NCI-H1048 (cell line): ENCODE data around the gene METTL14.

ENCODE experiments used
- DNase-seq: peaks from one replicate; lab custom pipeline; 2025; lab: John Stamatoyannopoulos, UW

Gene METTL14

GRCh38 chr4:118759481-118759880, 74.3 kb downstream of the METTL14 start:
- no peak for DNase-seq

DNA sequence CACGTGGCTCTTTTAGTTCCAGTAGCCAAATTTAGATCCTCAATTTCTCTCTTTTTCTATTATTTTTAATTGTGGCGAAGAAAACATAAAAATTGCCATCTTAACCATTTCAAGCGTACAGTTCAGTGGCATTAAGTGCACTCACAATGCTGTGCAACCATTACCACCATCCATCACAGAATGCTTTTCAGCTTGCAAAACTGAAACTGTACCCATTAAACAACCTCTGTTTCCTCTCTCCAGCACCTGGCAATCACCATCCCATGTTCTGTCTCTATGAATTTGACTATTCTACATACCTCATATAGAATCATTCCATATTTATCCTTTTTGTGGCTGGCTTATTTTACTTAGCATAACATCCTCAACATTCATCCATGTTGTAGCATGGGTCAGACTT, 74.9 kb downstream of the METTL14 start:
- DNase-seq, result no peak

DNA sequence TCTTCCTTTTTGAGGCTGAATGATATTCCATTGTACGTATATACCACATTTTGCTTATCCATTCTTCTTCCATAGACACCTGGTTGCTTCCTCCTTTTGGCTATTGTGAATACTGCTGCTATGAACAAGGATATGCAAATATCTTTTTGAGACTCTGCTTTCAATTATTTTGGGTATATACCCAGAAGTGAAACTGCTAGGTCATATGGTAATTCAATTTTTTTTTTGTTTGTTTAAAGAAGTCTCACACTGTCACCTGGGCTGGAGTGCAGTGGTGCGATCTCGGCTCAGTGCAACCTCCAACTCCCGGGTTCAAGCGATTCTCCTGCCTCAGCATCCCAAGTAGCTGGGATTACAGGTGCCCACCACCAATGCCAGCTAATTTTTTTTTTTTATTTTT, 75.3 kb downstream of the METTL14 start:
- DNase-seq, result no peak

DNA sequence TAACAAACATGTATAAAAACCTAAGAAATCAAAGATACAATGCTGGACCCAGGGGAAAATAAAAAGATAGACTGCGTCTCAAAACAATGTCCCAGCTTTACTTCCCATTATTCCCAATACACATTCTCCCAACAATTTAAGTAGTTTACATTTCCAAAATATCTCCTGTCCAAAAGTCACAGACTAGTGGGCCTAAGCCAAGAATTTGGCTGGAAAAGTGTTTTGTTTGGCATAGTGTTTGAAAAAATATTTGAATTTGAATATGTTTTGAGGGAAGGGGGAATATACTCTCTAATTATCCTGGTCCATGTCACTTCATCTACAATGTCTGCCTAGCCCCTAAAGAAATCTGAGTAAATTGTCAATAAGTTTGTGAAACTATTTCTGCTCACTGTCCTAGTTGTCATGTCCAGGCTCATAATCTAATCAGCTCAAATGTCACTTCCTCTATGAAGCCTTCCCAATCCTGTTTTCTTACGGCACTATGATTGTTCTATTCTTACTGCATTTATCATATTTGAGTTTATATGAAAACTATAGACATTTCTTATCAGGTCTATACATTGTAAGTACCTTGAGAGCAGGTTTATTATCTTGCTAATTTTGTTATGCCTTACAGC, 76.3 kb downstream of the METTL14 start:
- DNase-seq, result no peak

GRCh38 chr4:118762155-118762554, 77.0 kb downstream of the METTL14 start:
- no peak for DNase-seq

DNA sequence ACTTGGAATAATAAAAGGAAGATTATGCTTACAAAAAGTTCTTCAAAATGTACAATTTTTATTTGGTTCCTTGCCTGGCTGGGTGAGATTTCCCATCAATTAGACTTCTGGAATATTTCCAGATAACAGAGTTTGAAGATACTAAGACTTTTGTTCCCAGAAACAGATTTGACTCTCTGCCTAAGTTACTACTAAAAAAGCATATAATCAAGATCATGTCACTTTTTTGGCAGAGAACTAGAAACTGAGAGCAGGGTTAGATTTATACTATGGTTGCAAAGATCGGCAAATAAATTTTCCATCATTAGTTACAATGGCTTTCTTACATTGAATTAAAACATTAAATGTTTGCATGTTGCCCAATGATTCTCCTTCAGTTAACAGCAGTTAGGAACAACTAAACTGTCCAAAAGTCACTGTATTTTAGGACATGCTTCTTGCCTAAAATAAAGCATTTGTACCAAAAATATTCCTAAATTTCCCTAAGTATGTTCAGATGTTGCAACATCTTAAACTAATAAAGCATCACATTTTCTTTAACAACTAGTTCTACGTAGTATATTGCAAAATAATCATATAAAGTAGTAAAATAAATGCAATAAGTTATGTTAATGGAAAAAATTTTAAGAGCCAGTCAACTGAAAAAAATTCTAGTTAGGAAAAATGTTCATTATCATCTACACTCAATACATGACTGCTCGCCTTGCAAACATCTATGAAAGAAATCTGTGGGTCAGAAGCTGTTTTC, 77.7 kb downstream of the METTL14 start:
- no peak for DNase-seq
